ENCODE data around the gene APRT.
A peak's percentile ranks its signal among the peaks of the same experiment; 100 is the strongest.

APRT gene

DNA sequence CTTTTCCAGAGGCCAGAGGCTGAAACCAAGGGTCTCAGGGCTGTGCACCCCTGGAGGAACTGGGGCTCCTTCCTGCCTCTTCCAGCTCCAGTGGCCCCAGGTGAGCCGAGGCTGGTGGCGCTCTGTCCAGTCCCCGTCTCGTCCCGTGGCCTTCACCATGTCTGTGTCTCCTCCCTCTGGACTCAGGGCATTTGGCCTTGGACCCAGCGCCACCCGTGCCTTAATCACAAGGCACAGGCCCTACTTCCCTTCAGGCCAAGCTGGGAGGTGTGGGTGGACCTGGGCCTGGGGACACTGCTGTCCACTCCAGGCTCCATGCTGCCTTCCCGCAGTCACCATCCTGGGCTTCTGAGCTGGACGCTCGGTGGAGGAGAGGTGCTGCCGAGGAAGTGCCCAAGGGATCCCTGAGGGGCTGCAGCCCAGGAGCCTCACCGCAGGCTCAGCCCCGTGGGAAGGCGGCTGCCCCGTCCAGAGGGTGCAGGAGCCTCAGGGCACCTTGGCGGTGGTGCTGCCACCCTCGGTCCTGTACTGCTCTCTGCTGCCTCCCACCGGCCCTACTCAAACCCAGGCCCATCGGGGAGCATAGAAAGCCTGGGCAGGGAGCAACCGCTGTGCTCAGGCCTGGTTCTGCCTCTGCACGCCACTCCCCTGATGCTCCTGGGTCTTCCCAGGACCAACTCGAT, 9.6 kb upstream of the APRT start:
- DNase-seq = no peak

DNA sequence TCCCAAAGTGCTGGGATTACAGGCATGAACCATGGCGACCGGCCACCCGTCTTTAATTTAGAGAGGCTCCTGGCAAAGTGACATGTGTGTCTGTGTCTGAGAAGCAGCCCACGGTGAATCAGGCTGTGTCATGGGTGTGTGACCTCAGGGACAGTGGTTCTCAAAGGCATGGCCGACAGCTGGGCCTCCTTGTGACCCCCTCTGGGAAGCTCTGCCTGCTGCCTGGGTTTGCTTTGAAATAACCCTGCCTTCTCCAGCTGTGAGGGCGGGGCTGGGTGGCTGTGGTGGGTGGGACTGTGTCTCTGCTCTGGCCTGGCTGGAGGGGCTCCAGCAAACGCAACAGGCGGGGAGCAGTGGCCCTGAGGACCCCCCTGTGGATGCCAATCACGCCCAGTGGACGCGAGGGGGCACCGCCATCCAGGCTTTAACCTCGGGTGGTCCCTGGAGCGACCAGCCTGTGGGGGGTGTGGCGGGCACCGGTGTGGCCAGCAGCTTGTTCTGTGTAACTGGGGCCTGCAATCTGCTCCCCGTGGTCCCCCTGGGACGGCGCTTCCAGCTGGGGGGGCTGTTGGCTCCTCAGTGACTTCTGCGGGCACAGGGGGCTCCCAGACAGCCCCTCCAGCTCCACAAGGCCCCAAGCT, 8.8 kb upstream of the APRT start:
- DNase-seq = no peak

DNA sequence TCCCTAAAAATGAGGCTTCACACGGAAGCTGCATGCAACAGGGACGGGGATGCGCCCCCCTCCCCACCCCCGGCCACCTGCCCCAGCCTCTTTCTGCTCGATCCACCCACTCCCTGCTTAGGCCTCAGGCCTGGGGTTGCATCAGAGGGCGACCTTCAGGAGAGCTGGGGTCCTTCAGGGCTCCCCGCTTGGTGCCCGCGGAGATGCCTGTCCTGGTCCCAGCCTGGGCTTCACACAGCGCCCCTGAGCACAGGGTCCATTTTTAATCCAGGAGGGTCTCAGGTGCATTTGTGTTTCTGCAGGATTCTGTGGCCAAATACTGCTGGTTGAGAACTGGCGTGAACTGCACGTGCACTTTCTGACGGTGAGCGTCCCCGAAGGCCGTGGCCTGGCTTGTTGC, 7.4 kb upstream of the APRT start:
- no peak for DNase-seq

DNA sequence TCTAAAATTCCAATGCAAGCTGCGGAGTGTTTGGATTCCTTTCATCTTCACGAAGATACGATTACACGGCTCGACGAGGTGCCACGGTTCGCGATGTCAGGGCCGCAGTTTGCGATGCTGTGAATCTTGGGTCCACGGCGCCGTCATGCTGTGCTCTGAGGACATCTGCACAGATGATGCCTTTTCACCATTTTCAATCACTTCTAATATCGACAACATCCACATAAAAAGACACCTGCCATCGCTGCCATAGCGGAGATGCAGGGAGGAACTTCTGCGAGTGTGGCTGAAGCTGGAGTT, 6.8 kb upstream of the APRT start:
- DNase-seq = no peak

DNA sequence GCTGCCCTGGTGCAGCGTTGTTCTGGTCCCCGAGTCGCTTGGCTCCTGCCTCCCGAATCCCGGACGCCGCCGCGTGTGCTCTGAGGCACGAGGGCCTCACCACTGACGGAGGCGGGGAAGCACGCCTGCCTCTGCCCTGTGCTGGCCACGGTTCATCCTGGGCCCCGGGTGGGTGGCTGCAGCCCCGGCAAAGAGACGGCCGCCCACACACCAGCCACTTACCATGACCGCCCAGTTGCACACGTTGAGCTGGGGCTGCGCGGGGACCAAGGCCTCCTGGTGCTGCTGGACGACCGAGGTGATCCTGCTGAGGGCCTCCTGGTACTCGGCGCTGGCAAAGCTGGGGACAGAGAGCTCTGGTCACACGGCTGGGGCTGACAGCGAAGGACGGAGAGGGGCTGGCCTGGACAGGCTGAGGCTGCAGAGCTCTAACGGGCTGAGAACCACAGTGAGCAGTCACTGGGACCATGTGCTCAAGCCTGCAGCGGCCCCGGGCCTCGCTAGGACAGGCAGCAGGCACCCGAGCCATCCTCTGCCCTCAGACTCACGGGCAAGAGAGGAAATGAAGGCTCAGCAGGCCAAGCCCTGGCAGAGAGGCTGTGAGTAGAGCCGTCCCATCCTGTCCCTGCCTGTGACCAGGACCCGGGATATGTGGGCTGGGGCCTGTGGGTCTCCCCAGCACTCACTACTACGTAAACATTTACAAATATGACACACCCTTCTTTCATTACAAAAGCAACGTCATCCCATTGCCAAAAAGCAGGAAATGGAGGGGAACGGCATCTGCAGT, 6.3 kb upstream of the APRT start:
- no peak for DNase-seq

DNA sequence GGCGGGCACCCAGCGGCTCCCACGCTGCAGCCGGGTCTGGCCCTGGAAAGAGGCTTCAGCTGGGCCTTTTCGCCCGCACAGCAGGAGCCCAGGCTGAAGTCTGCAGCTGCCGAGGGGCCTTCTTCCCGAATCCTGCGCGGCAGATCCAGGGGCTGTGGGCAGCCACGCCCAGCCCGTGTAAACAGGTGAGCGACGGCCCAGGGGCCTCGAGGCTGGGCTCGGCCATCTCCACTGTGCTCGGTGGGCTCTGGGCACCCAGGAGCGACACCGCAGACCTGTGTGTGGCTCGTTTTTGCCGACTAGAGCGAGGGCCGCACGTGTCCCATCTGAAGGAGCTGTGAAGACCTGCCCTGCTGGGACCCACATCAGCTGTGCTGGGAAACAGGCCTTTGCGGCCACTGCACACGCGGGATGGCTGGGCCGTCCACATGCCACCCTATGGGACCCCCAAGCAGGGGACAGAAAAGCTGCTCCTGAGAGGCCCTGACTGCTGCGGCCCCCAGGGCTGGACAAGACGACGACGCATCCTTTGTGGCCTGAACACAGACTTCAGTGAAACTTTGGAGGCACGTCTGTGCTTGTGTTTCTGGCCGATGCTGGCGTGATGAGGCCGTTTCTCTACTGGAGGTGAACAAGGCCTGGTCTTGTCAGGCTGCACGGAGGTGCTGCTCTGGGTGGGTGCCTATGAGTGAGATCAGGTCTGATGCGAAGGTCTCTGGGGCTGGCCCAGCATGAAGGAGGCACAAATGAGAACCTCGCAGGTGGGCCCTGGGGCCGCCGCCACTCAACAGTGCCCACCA, 5.2 kb upstream of the APRT start:
- no peak for DNase-seq

DNA sequence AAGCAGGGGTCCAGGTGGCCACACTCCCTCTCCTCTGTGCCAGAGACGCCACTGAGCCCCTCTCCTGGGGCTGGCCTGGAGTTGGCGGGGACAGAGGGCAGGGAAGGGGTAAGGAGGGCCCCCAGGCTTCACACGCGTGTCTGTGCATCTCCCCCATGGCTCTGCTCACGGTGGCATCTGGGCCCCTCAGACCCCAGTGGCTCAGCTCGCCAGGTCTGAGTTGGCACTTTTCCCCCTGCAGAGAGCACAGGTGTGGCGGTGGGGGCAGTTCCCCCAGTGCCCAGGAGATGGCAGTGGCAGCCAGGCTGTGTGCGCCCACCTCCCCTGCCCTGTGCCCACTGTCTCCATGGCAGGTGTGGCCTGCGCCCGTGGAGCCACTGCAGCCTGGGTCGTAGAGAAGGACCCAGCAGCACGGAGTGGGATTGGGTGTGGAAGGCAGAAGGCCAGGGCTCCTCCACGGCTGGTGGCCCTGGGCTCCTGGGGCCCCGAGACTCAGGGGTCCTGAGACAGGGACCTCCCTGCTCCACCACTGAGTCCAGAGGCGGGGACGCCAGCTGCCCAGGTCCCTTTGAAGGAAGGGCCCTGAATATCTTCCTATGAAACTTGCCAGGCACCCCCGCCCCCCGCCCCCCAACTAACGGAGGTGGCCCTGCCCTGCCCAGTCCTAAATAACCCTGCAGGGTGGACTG, 4.3 kb upstream of the APRT start:
- peak; percentile 61 for DNase-seq

DNA sequence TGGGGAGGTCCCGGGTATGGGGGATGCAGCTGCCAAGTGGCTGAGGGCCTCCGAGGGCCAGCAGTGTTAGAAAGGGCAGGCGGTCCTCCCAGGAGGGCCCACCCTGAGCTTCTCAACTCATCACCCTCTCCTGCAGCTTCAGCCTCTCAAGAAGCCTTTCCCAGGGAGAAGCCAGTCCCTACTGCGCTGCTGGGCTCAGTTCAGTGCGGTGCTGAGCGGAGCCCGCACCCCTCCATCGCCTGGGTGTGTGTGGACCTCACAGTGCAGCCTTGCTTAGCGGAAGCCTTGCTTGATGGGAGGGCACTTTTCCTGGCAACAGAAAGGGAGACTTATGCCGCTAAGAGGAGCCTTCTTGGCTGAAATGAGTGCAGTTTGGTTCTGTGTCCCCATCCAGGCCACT, 3.5 kb upstream of the APRT start:
- DNase-seq = no peak

DNA sequence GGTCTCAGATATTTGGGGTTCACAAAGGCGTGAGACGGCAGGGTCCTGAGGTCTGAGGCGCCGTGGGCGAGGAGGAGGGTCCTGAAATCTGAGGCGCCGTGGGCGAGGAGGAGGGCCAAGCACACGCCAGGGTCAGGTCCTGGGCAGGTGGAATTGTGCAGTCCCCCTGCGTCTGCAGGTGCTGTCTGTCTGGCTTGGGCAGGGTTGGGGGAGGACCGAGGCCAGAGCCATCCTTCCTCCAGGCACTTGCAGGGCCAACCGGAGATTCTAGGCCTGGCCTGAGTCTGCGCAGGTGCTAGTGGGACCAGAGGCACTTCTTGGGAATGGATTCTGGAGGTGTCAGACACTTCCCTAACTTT, 2.4 kb upstream of the APRT start:
- DNase-seq = no peak

DNA sequence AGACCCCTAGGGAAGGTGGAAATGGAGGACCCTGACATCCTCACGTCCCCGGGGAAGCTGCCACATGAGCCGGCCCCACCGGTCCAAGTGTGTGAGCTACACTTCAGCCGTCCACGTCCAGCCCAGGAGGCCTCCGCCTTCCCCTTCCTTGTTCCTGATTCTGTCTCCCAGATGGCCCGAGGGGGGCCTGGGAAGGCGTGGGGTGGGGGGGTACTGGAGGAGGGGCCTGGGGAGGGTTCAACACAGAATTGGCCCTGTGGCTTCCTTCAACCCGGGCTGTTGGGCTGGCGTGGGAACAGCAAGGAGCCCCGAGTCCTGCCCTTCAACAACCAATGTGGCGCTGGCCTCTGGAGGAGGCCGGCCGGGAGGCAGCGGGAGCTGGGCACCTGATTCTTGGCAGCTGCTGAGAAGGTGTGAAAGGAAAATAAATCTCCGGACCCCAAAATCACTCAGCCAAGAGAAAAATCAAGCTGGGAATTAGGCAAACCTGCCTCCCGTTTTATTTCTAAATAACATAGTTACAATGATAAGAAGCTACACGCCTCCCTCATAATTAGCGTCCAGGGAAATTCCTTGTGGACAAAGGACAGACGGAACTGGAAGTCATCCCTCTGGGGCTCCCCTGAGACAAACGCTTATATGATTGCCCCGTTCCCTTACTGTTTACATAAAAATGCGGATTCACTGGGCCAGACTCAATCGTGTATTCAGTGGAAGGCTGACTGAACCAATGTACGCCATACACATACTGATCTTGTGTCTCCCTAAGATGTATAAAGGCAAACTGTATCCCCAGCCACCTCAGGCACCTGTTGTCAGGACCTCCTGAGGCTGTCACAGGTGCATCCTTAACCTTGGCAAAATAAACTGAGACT, 1.8 kb upstream of the APRT start:
- DNase-seq = no peak

DNA sequence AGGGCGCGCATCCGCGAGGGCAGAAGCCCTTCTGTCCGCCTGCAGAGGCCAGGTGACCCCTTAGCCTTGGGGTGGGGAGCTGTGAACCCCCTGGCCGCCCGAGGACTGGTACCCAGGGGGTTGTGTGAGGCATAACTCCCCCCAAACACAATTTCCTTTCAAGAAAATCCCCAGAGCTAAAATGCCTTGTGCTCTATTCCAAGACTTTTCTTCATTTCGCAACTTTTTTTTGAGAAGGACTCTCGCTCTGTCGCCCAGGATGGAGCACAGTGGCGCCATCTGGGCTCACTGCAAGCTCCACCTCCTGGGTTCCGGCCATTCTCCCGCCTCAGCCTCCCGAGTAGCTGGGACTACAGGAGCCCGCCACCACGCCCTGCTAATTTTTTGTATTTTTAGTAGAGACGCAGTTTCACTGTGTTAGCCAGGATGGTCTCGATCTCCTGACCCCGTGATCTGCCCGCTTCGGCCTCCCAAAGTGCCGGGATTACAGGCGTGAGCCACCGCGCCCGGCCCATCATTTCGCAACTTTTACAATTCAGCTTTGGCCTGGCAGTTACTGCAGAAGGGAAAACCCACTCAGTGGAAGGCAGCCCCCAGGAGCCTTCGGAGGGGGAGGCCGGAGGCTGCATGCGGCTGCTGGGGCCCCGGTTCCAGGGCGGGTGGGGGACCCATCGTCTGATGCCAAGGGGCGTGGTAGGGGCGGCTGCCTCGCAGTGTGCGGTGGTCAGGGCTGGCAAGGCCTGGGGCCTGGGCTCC, 963 bp upstream of the APRT start:
- no peak for DNase-seq

DNA sequence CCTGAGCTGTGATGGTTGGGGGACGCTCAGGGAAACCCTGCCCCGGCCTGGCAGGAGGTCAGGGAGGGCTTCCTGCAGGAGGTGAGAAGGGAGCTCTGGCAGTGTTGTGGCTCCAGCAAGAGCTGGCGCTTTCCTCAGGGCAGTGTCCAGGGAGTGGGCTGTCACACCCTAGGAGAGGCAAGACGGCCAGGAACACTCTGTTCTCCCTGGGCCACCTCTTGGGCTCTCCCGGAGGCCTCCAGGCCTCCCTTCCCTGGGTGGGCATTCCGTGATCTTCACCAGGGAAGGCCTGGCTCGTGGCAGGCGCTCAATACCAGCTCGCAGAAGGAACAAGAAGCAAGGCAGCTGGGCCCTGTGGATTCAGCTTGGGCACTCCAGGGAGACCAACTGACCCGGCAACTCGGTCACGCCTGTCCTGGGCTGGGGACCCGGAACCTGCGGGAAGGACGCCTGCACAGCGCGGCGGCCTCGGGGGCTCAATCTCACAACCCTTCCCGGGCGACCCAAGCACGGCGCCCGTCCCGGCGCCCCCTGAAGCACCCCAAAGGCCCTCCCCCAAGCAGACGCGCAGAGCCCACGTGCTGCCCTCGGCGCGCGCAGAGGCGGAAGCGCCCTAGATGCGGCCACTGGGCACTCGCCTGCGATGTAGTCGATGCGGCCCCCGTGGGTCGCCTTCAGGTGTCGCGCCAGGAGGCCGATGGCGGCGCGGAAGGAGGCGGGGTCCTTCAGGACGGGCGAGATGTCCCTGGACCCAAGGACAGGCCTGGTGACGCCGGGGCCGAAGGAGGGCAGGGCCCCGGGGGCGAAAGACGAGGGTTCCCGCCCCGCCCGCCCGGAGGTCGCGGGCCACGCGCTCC, 588 bp downstream of the APRT start:
- peak; percentile 90 for DNase-seq

DNA sequence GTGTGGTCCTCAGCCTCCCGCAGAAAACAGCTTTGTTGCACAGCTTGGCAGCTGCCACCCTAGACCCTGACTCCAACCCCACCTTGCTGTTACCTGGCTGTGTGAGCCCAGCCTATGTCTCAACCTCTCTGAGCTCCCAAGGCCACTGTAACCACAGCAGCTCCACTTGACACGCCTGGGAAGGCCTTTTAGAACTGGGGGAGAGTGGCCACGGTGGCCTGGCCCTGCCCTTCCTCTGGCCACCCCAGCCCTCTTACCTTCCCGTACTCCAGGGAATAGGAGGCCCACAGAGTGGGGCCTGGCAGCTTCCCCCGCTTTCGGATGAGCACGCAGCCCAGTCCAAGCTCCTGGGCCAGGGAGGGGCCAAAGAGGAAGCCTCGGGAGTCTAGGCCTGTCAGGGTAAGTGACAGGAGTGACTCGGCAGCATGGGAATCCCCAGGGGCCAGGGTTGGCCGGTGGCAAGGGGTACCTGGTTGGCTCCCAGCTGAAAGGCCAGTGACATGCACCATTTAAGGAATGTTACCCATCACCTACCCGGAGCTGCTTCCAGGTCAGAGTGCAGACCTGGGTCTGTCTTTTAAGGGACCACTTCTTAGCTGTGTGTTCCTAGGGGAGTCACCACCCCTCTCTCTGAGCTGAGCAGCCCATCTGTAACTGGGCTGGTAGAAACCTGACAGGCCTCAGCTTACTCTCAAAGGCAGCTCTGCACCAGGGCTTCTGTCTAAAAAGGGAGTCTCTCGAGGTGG, 1.4 kb downstream of the APRT start:
- no peak for DNase-seq

DNA sequence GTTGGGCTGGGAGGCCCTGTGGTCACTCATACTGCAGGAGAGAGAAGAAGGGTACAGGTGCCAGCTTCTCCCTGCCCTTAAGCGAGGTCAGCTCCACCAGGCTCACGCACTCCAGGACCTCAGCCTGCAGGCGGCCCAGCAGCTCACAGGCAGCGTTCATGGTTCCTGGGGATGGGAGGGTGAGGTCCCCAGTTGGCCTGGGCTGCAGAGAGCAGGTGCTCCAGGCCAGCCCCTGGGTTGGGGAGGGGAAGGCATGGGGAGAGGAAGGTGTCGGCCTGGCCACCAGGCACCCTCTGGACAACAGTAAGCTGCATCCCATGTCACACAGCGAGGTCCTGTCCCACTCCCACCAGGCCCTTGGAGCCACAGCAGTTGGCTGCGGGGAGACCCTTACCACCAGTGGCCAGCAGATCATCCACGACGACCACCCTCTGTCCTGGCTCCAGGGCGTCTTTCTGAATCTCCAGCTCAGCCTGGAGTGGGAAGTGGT, 2.0 kb downstream of the APRT start:
- DNase-seq = no peak

DNA sequence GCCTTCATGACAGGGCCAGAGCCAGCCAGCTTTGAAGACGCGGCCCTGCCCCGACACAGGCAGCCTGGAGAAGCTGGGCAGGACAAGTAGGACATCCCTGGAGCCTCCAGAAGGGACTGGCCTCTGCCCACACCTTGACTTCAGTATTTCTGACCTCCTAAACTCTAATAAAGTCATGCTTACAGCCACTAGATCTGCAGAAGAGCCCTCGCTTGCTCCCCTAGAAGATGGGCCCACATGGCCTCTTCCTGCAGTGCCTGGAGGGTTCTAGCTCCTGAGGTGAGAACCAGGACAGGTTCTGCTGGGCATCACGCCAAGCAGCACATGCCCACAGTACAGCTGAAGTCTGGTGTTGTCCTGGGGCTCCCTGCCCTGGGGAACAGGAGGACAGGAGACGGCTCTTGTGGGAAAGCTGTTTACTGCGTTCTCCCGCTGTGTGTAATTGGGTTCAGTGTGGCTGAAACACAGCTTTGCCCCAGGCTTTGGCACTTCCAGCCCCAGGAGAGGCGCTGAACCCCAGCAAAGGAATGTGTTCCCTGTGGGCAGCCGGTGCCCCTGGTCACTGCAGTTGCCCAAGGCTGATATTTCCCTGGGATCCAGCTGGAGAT, 2.6 kb downstream of the APRT start:
- no peak for DNase-seq

DNA sequence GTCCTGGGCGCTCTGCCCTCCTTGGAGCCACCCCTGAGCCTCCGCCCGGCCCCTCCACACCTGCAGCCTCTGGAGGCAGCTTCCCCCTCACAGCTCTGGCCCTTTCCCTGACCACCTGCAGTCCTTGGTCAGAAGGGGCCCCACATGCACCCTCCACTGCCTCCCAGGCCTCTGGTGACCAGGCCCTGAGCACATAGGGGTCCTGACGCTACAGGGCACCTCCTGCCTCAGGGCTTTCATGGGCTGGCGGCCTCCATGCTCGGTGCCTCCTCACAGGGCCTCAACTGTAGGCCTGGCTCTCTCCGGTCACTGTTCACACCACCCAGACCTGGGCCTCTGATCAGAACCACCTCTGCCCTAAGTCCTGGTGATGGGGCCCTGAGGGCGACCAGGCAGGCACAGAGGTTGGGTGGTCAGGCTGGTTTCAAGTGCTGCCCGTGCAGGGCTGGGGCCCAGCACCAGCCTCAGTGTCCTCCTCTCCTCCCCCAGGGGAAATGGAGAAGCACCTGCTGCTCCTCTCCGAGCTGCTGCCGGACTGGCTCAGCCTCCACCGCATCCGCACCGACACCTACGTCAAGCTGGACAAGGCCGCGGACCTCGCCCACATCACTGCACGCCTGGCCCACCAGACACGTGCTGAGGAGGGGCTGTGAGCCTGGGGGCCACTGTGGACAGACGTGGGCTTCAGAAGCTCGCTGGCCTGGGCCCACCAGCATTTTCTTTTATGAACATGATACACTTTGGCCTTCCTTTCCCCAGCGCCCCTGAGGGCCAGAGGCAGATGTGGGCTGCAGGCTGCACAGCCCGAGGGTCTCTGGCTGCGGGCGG, 3.9 kb downstream of the APRT start:
- no peak for DNase-seq

DNA sequence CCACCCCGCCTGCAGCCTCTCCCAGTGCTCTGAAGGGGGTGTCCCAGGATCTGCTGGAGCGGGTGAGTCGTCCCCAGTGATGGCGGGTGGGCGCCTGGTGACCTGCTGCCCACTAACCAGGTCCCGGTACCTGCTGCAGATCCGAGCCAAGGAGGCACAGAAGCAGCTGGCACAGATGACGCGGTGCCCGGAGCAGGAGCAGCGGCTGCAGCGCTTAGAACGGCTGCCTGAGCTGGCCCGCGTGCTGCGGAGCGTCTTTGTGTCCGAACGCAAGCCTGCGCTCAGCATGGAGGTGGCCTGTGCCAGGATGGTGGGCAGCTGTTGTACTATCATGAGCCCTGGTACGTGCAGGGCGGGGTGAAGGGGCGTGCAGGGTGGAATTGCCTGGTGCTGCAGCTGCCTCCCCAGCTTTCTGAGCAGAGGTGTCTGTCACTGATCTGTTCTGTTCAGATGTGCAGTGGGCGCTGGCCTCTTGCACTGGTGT, 4.5 kb downstream of the APRT start:
- peak; percentile 72 for DNase-seq

Measured in right hindlimb (tissue), 1 donor.